Endothelial cell (in vitro differentiated cells): ENCODE measurements around the gene ALOX5. TPM values are rescaled to one million over a fixed set of nuclear protein-coding genes. Genes with fewer than 3 reads are reported as not detected.
"Not testable (repeated sequence)": the region's sequence is repeated elsewhere in the genome, so short reads cannot be mapped to it uniquely, and the experiment has no call there.

Experiments
- DNase-seq: peaks from one replicate; pipeline ENCODE4 v3.0.0; 2021; ENCODE audit warnings: low spot score
- H3K27ac Mint-ChIP-seq: one replicate; pipeline ENCODE4 v1.8.0; 2021; ENCODE audit warnings: mixed read lengths, inconsistent platforms; ENCODE audit not compliant: unreplicated experiment
- H3K27me3 Mint-ChIP-seq: one replicate; pipeline ENCODE4 v1.8.0; 2021; ENCODE audit warnings: mild to moderate bottlenecking, moderate library complexity, mixed read lengths, inconsistent platforms; ENCODE audit not compliant: unreplicated experiment
- H3K36me3 Mint-ChIP-seq: one replicate; pipeline ENCODE4 v1.8.0; 2021; ENCODE audit warnings: mild to moderate bottlenecking, low read depth, mixed read lengths, inconsistent platforms; ENCODE audit not compliant: unreplicated experiment
- H3K4me1 Mint-ChIP-seq: one replicate; pipeline ENCODE4 v1.8.0; 2021; ENCODE audit warnings: mild to moderate bottlenecking, mixed read lengths, inconsistent platforms; ENCODE audit not compliant: unreplicated experiment
- H3K4me3 Mint-ChIP-seq: one replicate; pipeline ENCODE4 v1.8.0; 2021; ENCODE audit warnings: mild to moderate bottlenecking, mixed read lengths, inconsistent platforms; ENCODE audit not compliant: unreplicated experiment
- H3K9me3 Mint-ChIP-seq: one replicate; pipeline ENCODE4 v1.8.0; 2021; ENCODE audit warnings: mixed read lengths, inconsistent platforms; ENCODE audit not compliant: unreplicated experiment
- long read RNA-seq: library from polyadenylated mRNA; unstranded; transcript quantifications from one replicate; pipeline ENCODE4 v2.0.0, GENCODE V29; 2020; ENCODE audit not compliant: unreplicated experiment
- total RNA-seq: library from RNA; stranded (reverse); fragmentation: NEBNext Ultra II Directional; extraction: Animal tissue kit (Norgen Biotek cat#: 25700); gene quantifications from one replicate; pipeline ENCODE4 v1.2.1, GENCODE V29; 2021; ENCODE audit not compliant: unreplicated experiment
- TF ChIP-seq, protein P1 (sequence below): fragments of 200-600 bp; sonication (generic); IDR thresholded peaks from one replicate; pipeline ENCODE4 v1.5.0; 2021; ENCODE audit warnings: antibody characterized with exemption; ENCODE audit not compliant: unreplicated experiment

ALOX5 gene
- 0.18 TPM for total RNA-seq
- long read RNA-seq, result 0 reads

GRCh38 chr10:45373576-45374349 is at the start of gene ALOX5:
ALOX5 (plus strand) TSS chr10:45374216; CDS start chr10:45374280, 64 bp downstream.
- TF ChIP-seq, protein P1, sequence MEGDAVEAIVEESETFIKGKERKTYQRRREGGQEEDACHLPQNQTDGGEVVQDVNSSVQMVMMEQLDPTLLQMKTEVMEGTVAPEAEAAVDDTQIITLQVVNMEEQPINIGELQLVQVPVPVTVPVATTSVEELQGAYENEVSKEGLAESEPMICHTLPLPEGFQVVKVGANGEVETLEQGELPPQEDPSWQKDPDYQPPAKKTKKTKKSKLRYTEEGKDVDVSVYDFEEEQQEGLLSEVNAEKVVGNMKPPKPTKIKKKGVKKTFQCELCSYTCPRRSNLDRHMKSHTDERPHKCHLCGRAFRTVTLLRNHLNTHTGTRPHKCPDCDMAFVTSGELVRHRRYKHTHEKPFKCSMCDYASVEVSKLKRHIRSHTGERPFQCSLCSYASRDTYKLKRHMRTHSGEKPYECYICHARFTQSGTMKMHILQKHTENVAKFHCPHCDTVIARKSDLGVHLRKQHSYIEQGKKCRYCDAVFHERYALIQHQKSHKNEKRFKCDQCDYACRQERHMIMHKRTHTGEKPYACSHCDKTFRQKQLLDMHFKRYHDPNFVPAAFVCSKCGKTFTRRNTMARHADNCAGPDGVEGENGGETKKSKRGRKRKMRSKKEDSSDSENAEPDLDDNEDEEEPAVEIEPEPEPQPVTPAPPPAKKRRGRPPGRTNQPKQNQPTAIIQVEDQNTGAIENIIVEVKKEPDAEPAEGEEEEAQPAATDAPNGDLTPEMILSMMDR, result no peak
- no peaks in the 10 kb centered on the region for H3K9me3 Mint-ChIP-seq
- H3K4me1 Mint-ChIP-seq, result peaks cover 7% of the 10 kb centered on the region
- peaks cover 16% of the 10 kb centered on the region for H3K27me3 Mint-ChIP-seq
- peak within 1 kb of the TSS; percentile 88 for H3K4me3 Mint-ChIP-seq
- peak; percentile 16 for DNase-seq
- peaks cover 4% of the 10 kb centered on the region for H3K36me3 Mint-ChIP-seq
- peak within 1 kb of the TSS; percentile 45 for H3K27ac Mint-ChIP-seq

DNA sequence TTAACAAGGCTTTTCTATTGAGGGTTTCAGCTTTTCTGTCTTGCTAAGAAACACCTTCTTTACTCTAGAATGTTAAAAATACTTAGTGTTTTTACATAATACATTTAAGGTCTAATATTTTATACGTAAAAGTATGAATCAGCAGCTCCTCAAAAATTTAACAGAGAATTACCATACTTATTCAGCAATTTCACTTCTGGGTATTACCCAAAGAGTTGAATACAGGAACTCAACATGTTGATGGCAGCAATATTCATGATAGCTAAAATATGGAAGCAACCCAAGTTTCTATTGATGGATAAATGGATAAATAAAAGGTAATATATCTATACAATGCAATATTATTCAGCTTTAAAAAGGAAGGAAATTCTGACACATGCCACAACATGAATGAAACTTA is 48.9 kb upstream of the ALOX5 start:
- no peak for DNase-seq
- H3K36me3 Mint-ChIP-seq, result no peaks in the 10 kb centered on the region
- H3K4me3 Mint-ChIP-seq, result no peak overlapping the region
- H3K4me1 Mint-ChIP-seq, result no peaks in the 10 kb centered on the region
- TF ChIP-seq, protein P1, result no peak
- peaks cover 2% of the 10 kb centered on the region for H3K27me3 Mint-ChIP-seq
- no peaks in the 10 kb centered on the region for H3K9me3 Mint-ChIP-seq
- H3K27ac Mint-ChIP-seq, result no peak overlapping the region

- H3K36me3 Mint-ChIP-seq, DNase-seq, H3K27me3 Mint-ChIP-seq, H3K9me3 Mint-ChIP-seq, H3K4me1 Mint-ChIP-seq, H3K27ac Mint-ChIP-seq, H3K4me3 Mint-ChIP-seq: not testable (repeated sequence)
These were observed 47.2 kb upstream of the ALOX5 start for GRCh38 chr10:45326864-45327263.

DNA sequence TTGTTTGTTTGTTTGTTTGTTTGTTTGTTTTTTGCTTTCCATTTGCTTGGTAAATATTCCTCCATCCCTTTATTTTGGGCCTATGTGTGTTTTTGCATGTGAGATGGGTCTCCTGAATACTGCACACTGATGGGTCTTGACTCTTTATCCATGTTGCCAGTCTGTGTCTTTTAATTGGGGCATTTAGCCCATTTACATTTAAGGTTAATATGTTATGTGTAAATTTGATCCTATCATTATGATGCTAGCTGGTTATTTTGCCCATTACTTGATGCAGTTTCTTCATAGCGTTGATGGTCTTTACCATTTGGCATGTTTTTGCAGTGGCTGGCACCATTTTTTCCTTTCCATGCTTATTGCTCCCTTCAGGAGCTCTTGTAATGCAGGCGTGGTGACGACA is 42.2 kb upstream of the ALOX5 start:
- not testable (repeated sequence) for H3K9me3 Mint-ChIP-seq, H3K27ac Mint-ChIP-seq, H3K36me3 Mint-ChIP-seq, H3K4me3 Mint-ChIP-seq, H3K27me3 Mint-ChIP-seq, H3K4me1 Mint-ChIP-seq, DNase-seq

GRCh38 chr10:45339894-45340293 is 34.1 kb upstream of the ALOX5 start:
- Mint-ChIP-seq H3K27ac (no peak overlapping the region), H3K4me1 (no peaks in the 10 kb centered on the region), H3K9me3 (peaks cover 11% of the 10 kb centered on the region), H3K4me3 (no peak overlapping the region), H3K36me3 (peaks cover 2% of the 10 kb centered on the region), H3K27me3 (no peaks in the 10 kb centered on the region)
- TF ChIP-seq, protein P1, result no peak
- DNase-seq, result no peak

DNA sequence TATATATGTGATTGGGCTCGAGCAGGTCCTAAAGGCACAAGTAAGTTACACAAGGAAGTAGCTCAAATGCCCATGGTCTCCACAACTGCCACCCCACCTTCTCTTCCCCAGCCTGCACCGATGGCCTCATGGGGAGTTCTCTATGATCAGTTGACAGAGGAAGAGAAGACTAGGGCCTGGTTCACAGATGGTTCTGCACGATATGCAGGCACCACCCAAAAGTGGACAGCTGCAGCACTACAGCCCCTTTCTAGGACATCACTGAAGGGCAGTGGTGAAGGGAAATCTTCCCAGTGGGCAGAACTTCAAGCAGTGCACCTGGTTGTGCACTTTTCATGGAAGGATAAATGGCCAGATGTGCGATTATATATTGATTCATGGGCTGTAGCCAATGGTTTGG is 33.6 kb upstream of the ALOX5 start:
- H3K27me3 Mint-ChIP-seq, H3K36me3 Mint-ChIP-seq, H3K4me3 Mint-ChIP-seq, H3K27ac Mint-ChIP-seq, DNase-seq, H3K4me1 Mint-ChIP-seq: not testable (repeated sequence)
- peaks cover 14% of the 10 kb centered on the region for H3K9me3 Mint-ChIP-seq

DNA sequence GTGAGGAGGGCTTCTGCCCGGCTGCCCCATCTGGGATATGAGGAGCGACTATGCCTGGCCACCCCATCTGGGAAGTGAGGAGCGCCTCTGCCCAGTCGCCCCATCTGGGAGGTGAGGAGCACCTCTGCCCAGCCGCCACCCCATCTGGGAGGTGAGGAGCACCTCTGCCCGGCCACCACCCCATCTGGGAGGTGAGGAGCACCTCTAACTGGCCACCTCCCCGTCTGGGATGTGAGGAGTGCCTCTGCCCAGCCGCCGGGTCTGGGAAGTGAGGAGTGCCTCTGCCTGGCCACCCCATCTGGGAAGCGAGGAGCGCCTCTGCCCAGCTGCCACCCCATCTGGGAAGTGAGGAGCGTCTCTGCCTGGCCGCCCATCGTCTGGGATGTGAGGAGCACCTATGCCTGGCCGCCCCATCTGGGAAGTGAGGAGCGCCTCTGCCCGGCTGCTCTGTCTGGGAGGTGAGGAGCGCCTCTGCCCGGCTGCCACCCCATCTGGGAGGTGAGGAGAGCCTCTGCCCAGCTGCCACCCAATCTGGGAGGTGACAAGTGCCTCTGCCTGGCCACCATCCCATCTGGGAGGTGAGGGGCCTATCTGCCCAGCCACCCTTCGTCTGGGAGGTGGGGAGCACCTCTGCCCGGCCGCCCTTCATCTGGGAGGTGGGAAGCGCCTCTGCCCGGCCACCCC is 27.2 kb upstream of the ALOX5 start:
- not testable (repeated sequence) for H3K4me3 Mint-ChIP-seq, H3K9me3 Mint-ChIP-seq, DNase-seq, H3K4me1 Mint-ChIP-seq, H3K27ac Mint-ChIP-seq, H3K36me3 Mint-ChIP-seq, H3K27me3 Mint-ChIP-seq

DNA sequence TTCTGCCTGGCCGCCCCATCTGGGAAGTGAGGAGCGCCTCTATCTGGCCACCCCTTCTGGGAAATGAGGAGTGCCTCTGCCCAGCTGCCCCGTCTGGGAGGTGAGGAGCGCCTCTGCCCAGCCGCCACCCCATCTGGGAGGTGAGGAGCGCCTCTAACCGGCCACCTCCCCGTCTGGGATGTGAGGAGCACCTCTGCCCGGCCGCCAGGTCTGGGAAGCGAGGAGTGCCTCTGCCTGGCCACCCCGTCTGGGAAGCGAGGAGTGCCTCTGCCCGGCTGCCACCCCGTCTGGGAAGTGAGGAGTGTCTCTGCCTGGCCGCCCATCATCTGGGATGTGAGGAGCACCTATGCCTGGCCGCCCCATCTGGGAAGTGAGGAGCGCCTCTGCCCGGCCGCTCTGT is 26.6 kb upstream of the ALOX5 start:
- not testable (repeated sequence) for H3K4me1 Mint-ChIP-seq, H3K9me3 Mint-ChIP-seq, H3K4me3 Mint-ChIP-seq, DNase-seq, H3K36me3 Mint-ChIP-seq, H3K27ac Mint-ChIP-seq, H3K27me3 Mint-ChIP-seq

DNA sequence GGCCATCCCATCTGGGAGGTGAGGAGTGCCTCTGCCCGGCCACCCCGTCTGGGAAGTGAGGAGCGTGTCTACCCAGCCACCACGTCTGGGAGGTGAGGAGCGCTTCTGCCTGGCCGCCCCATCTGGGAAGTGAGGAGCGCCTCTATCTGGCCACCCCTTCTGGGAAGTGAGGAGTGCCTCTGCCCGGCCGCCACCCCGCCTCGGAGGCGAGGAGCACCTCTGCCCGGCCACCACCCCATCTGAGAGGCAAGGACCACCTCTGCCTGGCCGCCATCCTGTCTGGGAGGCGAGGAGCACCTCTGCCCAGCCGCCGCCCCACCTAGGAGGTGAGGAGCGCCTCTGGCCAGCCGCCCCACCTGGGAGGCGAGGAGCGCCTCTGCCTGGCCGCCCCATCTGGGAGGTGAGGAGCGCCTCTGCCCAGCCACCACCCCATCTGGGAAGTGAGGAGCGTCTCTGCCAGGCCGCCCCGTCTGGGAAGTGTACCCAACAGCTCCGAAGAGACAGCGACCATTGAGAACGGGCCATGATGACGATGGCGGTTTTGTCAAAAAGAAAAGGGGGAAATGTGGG is 25.7 kb upstream of the ALOX5 start:
- not testable (repeated sequence) for H3K9me3 Mint-ChIP-seq, H3K36me3 Mint-ChIP-seq

More for the DNA sequence above, 25.7 kb upstream of the ALOX5 start:
- not testable (repeated sequence) for DNase-seq, H3K4me3 Mint-ChIP-seq, H3K27ac Mint-ChIP-seq, H3K4me1 Mint-ChIP-seq, H3K27me3 Mint-ChIP-seq
